ENCODE measurements around the gene ADGRL1.

Gene ADGRL1

GRCh38 chr19:14112809-14113385 lies 93.1 kb downstream of the ADGRL1 start:
- no peak for DNase-seq (ENCODE audit: low read depth in 2 of 2)

GRCh38 chr19:14112051-14112808 lies 93.7 kb downstream of the ADGRL1 start:
- no peak for DNase-seq (ENCODE audit: low read depth in 2 of 2)

- no peak for DNase-seq (ENCODE audit: low read depth in 2 of 2)
Measured at GRCh38 chr19:14111486-14111885, 94.5 kb downstream of the ADGRL1 start.

- DNase-seq (ENCODE audit: low read depth in 2 of 2), result no peak
Measured at GRCh38 chr19:14110650-14111049, 95.3 kb downstream of the ADGRL1 start.

- no peak for DNase-seq (ENCODE audit: low read depth in 2 of 2)
Measured at GRCh38 chr19:14107581-14108461, 98.1 kb downstream of the ADGRL1 start.

GRCh38 chr19:14106840-14107239 lies 99.1 kb downstream of the ADGRL1 start:
- DNase-seq (ENCODE audit: low read depth in 2 of 2), result no peak

- no peak for DNase-seq (ENCODE audit: low read depth in 2 of 2)
Measured at GRCh38 chr19:14105680-14106079, 100.3 kb downstream of the ADGRL1 start.

- no peak for DNase-seq (ENCODE audit: low read depth in 2 of 2)
Measured at GRCh38 chr19:14103310-14103709, 102.7 kb downstream of the ADGRL1 start.

GRCh38 chr19:14102756-14103155 lies 103.2 kb downstream of the ADGRL1 start:
- no peak for DNase-seq (ENCODE audit: low read depth in 2 of 2)

GRCh38 chr19:14102102-14102696 lies 103.8 kb downstream of the ADGRL1 start:
- DNase-seq (ENCODE audit: low read depth in 2 of 2), result no peak

GRCh38 chr19:14101003-14101545 lies 104.9 kb downstream of the ADGRL1 start:
- no peak for DNase-seq (ENCODE audit: low read depth in 2 of 2)

All from stimulated activated CD8-positive, alpha-beta memory T cell treated with anti-CD3 and anti-CD28 coated beads, Interleukin-7, amount 100 ng/mL, for 4 hours (primary cell).